Measurements from ENCODE around the gene TIGD3. TPM values are rescaled to one million over a fixed set of nuclear protein-coding genes. Genes with fewer than 3 reads are reported as not detected.

Gene TIGD3
- polyA plus RNA-seq: 1 to 10 TPM in 1 of 3 donors, under 1 TPM in 2; 0.90 to 1.2 (median 0.90) TPM

- DNase-seq: peak; percentile 97 to 98 (median 97)
- Mint-ChIP-seq H3K27me3 (ENCODE audit: low read depth in 3 of 3) (peaks cover 5 to 17% (median 7%) of the 10 kb centered on the region in 3 donors), H3K4me1 (peaks cover 13 to 23% of the 10 kb centered on the region in 2 donors), H3K36me3 (peaks cover 0 to 11% (median 4%) of the 10 kb centered on the region in 3 donors), H3K9me3 (no peaks in the 10 kb centered on the region), H3K27ac (peak within 1 kb of the TSS; percentile 41 to 87 (median 82)), H3K4me3 (peak within 1 kb of the TSS; percentile 84 to 94 (median 89))
These were observed at the start of gene TIGD3 for GRCh38 chr11:65354265-65355012. TIGD3 (plus strand) TSS chr11:65354751; CDS start chr11:65355809, 1,058 bp downstream.

GRCh38 chr11:65305501-65306268 is 48.9 kb upstream of the TIGD3 start:
- H3K9me3 Mint-ChIP-seq: no peaks in the 10 kb centered on the region
- H3K27ac Mint-ChIP-seq: no peak overlapping the region
- H3K36me3 Mint-ChIP-seq: no peaks in the 10 kb centered on the region
- H3K27me3 Mint-ChIP-seq (ENCODE audit: low read depth in 3 of 3): peaks cover 0 to 4% (median 0%) of the 10 kb centered on the region in 3 donors
- no peaks in the 10 kb centered on the region for H3K4me1 Mint-ChIP-seq
- no peak overlapping the region for H3K4me3 Mint-ChIP-seq
- no peak for DNase-seq

- no peaks in the 10 kb centered on the region for H3K36me3 Mint-ChIP-seq
- no peaks in the 10 kb centered on the region for H3K4me1 Mint-ChIP-seq
- no peak overlapping the region for H3K27ac Mint-ChIP-seq
- peaks cover 0 to 6% (median 0%) of the 10 kb centered on the region in 3 donors for H3K27me3 Mint-ChIP-seq (ENCODE audit: low read depth in 3 of 3)
- DNase-seq: no peak
- H3K9me3 Mint-ChIP-seq: no peaks in the 10 kb centered on the region
- no peak overlapping the region for H3K4me3 Mint-ChIP-seq
These were observed 47.0 kb upstream of the TIGD3 start for GRCh38 chr11:65307298-65308229.

GRCh38 chr11:65308281-65308891 is 46.2 kb upstream of the TIGD3 start:
- Mint-ChIP-seq H3K27me3 (ENCODE audit: low read depth in 3 of 3) (peaks cover 0 to 6% (median 2%) of the 10 kb centered on the region in 3 donors), H3K9me3 (no peaks in the 10 kb centered on the region), H3K4me1 (no peaks in the 10 kb centered on the region), H3K36me3 (no peaks in the 10 kb centered on the region), H3K27ac (no peak overlapping the region), H3K4me3 (no peak overlapping the region)
- no peak for DNase-seq

- peaks cover 0 to 8% (median 2%) of the 10 kb centered on the region in 3 donors for H3K27me3 Mint-ChIP-seq (ENCODE audit: low read depth in 3 of 3)
- no peaks in the 10 kb centered on the region for H3K9me3 Mint-ChIP-seq
- no peaks in the 10 kb centered on the region for H3K4me1 Mint-ChIP-seq
- H3K4me3 Mint-ChIP-seq: no peak overlapping the region
- no peaks in the 10 kb centered on the region for H3K36me3 Mint-ChIP-seq
- H3K27ac Mint-ChIP-seq: no peak overlapping the region
- no peak for DNase-seq
These were observed 45.5 kb upstream of the TIGD3 start for GRCh38 chr11:65309006-65309405.

GRCh38 chr11:65310215-65310614 is 44.3 kb upstream of the TIGD3 start:
- DNase-seq: no peak
- Mint-ChIP-seq H3K9me3 (no peaks in the 10 kb centered on the region), H3K4me1 (peaks cover 0 to 3% of the 10 kb centered on the region in 2 donors), H3K36me3 (no peaks in the 10 kb centered on the region), H3K4me3 (no peak overlapping the region), H3K27me3 (ENCODE audit: low read depth in 3 of 3) (peaks cover 0 to 11% (median 2%) of the 10 kb centered on the region in 3 donors), H3K27ac (no peak overlapping the region)

GRCh38 chr11:65310736-65311135 is 43.8 kb upstream of the TIGD3 start:
- Mint-ChIP-seq H3K36me3 (no peaks in the 10 kb centered on the region), H3K27me3 (ENCODE audit: low read depth in 3 of 3) (peaks cover 0 to 11% (median 2%) of the 10 kb centered on the region in 3 donors), H3K4me3 (no peak overlapping the region), H3K4me1 (peaks cover 2 to 4% of the 10 kb centered on the region in 2 donors), H3K9me3 (no peaks in the 10 kb centered on the region), H3K27ac (no peak overlapping the region)
- DNase-seq: no peak

- Mint-ChIP-seq H3K4me3 (peak overlapping the region in 1 of 5 donors; percentile 21), H3K4me1 (peaks cover 5 to 7% of the 10 kb centered on the region in 2 donors), H3K9me3 (no peaks in the 10 kb centered on the region), H3K27ac (no peak overlapping the region), H3K36me3 (no peaks in the 10 kb centered on the region), H3K27me3 (ENCODE audit: low read depth in 3 of 3) (peaks cover 0 to 11% (median 4%) of the 10 kb centered on the region in 3 donors)
- no peak for DNase-seq
These were observed 43.3 kb upstream of the TIGD3 start for GRCh38 chr11:65311170-65311678.

GRCh38 chr11:65314501-65315203 is 39.9 kb upstream of the TIGD3 start, which contains the start of gene CDC42EP2:
CDC42EP2 (plus strand) TSS chr11:65314866; CDS start chr11:65320899, 6,033 bp downstream.
- peak; percentile 46 to 56 (median 55) for DNase-seq
- H3K27ac Mint-ChIP-seq: no peak within 1 kb of the TSS
- H3K4me1 Mint-ChIP-seq: peaks cover 5 to 7% of the 10 kb centered on the region in 2 donors
- H3K36me3 Mint-ChIP-seq: no peaks in the 10 kb centered on the region
- peaks cover 0 to 14% (median 7%) of the 10 kb centered on the region in 3 donors for H3K27me3 Mint-ChIP-seq (ENCODE audit: low read depth in 3 of 3)
- H3K4me3 Mint-ChIP-seq: peak within 1 kb of the TSS; percentile 72 to 83 (median 73)
- H3K9me3 Mint-ChIP-seq: no peaks in the 10 kb centered on the region

GRCh38 chr11:65315204-65315865 is 39.2 kb upstream of the TIGD3 start:
- peaks cover 0 to 14% (median 8%) of the 10 kb centered on the region in 3 donors for H3K27me3 Mint-ChIP-seq (ENCODE audit: low read depth in 3 of 3)
- H3K4me1 Mint-ChIP-seq: peaks cover 5 to 7% of the 10 kb centered on the region in 2 donors
- H3K27ac Mint-ChIP-seq: no peak overlapping the region

GRCh38 chr11:65315866-65316226 is 38.7 kb upstream of the TIGD3 start:
- no peaks in the 10 kb centered on the region for H3K36me3 Mint-ChIP-seq
- H3K27me3 Mint-ChIP-seq (ENCODE audit: low read depth in 3 of 3): peaks cover 0 to 14% (median 10%) of the 10 kb centered on the region in 3 donors
- no peaks in the 10 kb centered on the region for H3K9me3 Mint-ChIP-seq
- H3K27ac Mint-ChIP-seq: no peak overlapping the region
- H3K4me1 Mint-ChIP-seq: peaks cover 5 to 7% of the 10 kb centered on the region in 2 donors
- peak overlapping the region; percentile 69 to 78 (median 73) for H3K4me3 Mint-ChIP-seq
- no peak for DNase-seq

More at GRCh38 chr11:65315204-65315865, 39.2 kb upstream of the TIGD3 start:
- Mint-ChIP-seq H3K4me3 (peak overlapping the region; percentile 72 to 83 (median 73)), H3K9me3 (no peaks in the 10 kb centered on the region), H3K36me3 (no peaks in the 10 kb centered on the region)
- peak; percentile 69 to 74 (median 72) for DNase-seq

Data from immature natural killer cell (primary cell).